Measurements from ENCODE around the gene ARF1.

DNA sequence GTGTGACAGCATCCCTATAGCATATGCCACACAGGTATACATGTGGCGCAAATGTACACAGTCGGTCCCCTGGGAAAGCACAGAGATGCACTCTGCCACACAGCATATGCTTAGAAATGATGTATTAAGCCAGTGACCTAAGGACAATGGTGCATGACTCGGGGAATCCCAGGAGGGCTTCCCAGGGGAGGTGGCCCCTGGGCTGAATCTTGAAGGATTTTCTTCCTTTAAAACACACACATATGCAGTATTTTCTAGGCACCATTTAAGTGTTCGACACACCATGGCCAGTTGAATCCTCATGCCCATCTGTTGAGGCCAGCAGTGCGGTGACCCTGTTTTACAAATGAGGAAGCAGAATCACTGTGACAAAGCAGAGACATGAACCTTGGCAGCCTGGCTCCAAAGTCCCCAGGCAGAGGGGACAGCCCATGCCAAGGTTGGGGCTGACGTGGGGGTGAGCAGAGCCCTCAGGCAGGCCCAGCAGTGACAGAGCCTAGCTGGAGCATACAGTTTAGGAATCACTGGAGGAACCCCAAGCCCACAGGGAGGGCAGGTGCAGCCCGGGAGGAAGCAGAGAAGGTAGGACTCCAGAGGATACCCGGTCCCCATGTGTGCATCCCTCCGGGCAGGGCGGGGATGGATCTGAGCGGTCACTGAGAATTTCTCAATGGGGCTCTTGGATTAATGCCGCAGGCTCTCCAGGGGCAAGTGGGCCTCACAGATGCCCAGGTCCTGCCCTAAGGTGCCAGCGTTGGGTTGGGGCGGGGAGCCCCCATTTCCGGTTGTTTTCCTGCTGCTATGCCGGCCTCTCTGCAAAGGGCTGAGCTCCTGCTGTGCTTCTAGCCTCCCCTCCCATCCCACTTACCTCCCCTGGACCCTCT, 47.3 kb upstream of the ARF1 start:
- TF ChIP-seq POLR2A (IDR thresholded peaks at IDR 0.05; ENCODE audit: low read length): no peak
- TF ChIP-seq GATA1 (IDR thresholded peaks at IDR 0.05; ENCODE audit: low read depth, low read length): no peak

Data from erythroblast (primary cell).